ENCODE measurements around the gene CAPZB.

DNA sequence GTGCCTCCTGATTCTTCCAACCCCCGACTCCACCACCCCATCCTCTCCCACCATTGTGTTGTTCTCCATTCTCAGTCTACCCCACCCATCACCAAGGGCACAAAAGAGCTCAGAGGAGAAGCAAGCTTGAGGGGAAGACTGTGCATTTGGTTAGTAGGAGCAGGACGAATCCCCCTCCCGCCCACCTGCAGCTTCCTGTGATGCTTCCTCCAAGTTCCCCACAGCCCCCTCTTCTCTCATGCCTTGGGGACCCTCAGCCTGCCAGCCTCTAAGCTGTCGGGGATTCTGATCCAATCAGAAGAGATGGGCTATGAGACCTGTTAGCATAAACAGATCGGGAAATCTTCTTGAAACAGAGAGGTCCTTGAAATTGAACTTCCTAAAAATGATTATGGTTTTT, 22.2 kb upstream of the CAPZB start:
- TF ChIP-seq CTCF (IDR thresholded peaks at IDR 0.05; ENCODE audit: insufficient read depth, low read length, poor library complexity, severe bottlenecking) (no peak), EZH2phosphoT487 (conservative IDR thresholded peaks at IDR 0.05; ENCODE audit: low read length) (no peak)
